ENCODE data around the gene TRMT11.

- TF ChIP-seq, protein P1, sequence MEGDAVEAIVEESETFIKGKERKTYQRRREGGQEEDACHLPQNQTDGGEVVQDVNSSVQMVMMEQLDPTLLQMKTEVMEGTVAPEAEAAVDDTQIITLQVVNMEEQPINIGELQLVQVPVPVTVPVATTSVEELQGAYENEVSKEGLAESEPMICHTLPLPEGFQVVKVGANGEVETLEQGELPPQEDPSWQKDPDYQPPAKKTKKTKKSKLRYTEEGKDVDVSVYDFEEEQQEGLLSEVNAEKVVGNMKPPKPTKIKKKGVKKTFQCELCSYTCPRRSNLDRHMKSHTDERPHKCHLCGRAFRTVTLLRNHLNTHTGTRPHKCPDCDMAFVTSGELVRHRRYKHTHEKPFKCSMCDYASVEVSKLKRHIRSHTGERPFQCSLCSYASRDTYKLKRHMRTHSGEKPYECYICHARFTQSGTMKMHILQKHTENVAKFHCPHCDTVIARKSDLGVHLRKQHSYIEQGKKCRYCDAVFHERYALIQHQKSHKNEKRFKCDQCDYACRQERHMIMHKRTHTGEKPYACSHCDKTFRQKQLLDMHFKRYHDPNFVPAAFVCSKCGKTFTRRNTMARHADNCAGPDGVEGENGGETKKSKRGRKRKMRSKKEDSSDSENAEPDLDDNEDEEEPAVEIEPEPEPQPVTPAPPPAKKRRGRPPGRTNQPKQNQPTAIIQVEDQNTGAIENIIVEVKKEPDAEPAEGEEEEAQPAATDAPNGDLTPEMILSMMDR (IDR thresholded peaks at IDR 0.05; ENCODE audit: insufficient read depth, low read length): no peak
- TF ChIP-seq POLR2AphosphoS5 (IDR thresholded peaks at IDR 0.05; ENCODE audit: low read depth) (no peak), REST (IDR thresholded peaks at IDR 0.05; ENCODE audit: insufficient replicate concordance, low read depth) (no peak), GABPA (IDR thresholded peaks at IDR 0.05; ENCODE audit: low read depth) (no peak), SPI1 (IDR thresholded peaks at IDR 0.05; ENCODE audit: borderline replicate concordance, low read depth) (no peak)
Observed at GRCh38 chr6:126054802-126055201, 68.5 kb downstream of the TRMT11 start.
